ENCODE measurements around the gene INPP5A. TPM values are rescaled to one million over a fixed set of nuclear protein-coding genes. Genes with fewer than 3 reads are reported as not detected.

INPP5A gene
- total and polyA plus RNA-seq, 9 of the 15 experiments (the other 6 are each of a cell fraction or from before 2014, with no cell fraction given), result 0.66 to 11.6 (median 7.7) TPM

GRCh38 chr10:132574783-132575319 is 37.3 kb downstream of the INPP5A start:
- TF ChIP-seq NFYB (IDR thresholded peaks at IDR 0.05; ENCODE audit: extremely low read depth, insufficient read length) (no peak), E2F8 (IDR thresholded peaks at IDR 0.05; ENCODE audit: low read depth, partially characterized antibody) (no peak), FOXA1 (IDR thresholded peaks at IDR 0.05; ENCODE audit: borderline replicate concordance) (no peak), YY1 (IDR thresholded peaks at IDR 0.05; ENCODE audit: borderline replicate concordance in 1 of 3, control insufficient read depth in 1 of 3, extremely low read depth in 1 of 3, insufficient read depth in 3 of 3, insufficient read length in 1 of 3, insufficient replicate concordance in 2 of 3, low read depth in 1 of 3, low read length in 2 of 3) (no peak), MCM5 (IDR thresholded peaks at IDR 0.05; ENCODE audit: low read depth) (no peak), UBTF (IDR thresholded peaks at IDR 0.05; ENCODE audit: borderline replicate concordance in 1 of 2, low read depth in 2 of 2, low read length in 2 of 2) (no peak), ZNF561 (CRISPR knock-in tag; conservative IDR thresholded peaks at IDR 0.05) (no peak), TEAD4 (IDR thresholded peaks at IDR 0.05; ENCODE audit: low read length) (no peak), TEAD4 (CRISPR knock-in tag; IDR thresholded peaks at IDR 0.05; ENCODE audit: borderline replicate concordance) (no peak), DPF2 (IDR thresholded peaks at IDR 0.05) (no peak), TFAM (CRISPR knock-in tag; conservative IDR thresholded peaks at IDR 0.05) (no peak), ZHX1 (conservative IDR thresholded peaks at IDR 0.05; ENCODE audit: low read length) (no peak), KLF6 (CRISPR knock-in tag; IDR thresholded peaks at IDR 0.05; ENCODE audit: borderline replicate concordance) (no peak)
- intact Hi-C loops (cut with micrococcal nuclease), result loop anchor here (5.0 kb wide), 1 partner anchor 62 kb away; no protein-coding TSS in a partner anchor
- peaks cover 21 to 58% of the 10 kb centered on the region in 2 experiments for H3K4me1 ChIP-seq (replicated peaks in 1 of 2; ENCODE audit: control insufficient read depth in 2 of 2, insufficient read depth in 2 of 2, low read length in 2 of 2)
- no peaks in the 10 kb centered on the region for H3K9me3 ChIP-seq (replicated peaks; ENCODE audit: control insufficient read depth, insufficient read depth, low read depth, low read length)
- H3K4me2 ChIP-seq (ENCODE audit: insufficient read depth, low read length), result no peak overlapping the region
- H3K36me3 ChIP-seq (ENCODE audit: control insufficient read depth, insufficient read depth, low read length), result no peaks in the 10 kb centered on the region
- H3K27me3 ChIP-seq (ENCODE audit: control insufficient read depth in 2 of 2, insufficient read depth in 2 of 2, low read length in 2 of 2), result no peaks in the 10 kb centered on the region
- DNase-seq (ENCODE audit: extremely low read depth in 1 of 4, low spot score in 3 of 4) (no peak), FAIRE-seq (no peak), ATAC-seq (no peak)
- H4K20me1 ChIP-seq (replicated peaks; ENCODE audit: control insufficient read depth, insufficient read depth, low read length), result peaks cover 9% of the 10 kb centered on the region; the same call in 1 of the 2 replicates
- H3K4me3 ChIP-seq, result no peak overlapping the region
- H3K79me2 ChIP-seq (ENCODE audit: control insufficient read depth, insufficient read depth, low read length), result no peaks in the 10 kb centered on the region; the same call in 2 of the 3 replicates
- BruUV-seq (replicated peaks), result no TSS peak
- in situ Hi-C loops (cut with MboI), result loop anchor here (5.0 kb wide), 1 partner anchor 103 kb away; no protein-coding TSS in a partner anchor
- WGBS (ENCODE audit: insufficient coverage, low coverage, missing lambda C conversion rate), result 67% methylated on average over 11 of the region's 19 CpGs
- ChIA-PET CTCF (ENCODE audit: low intra/inter-chr PET ratio) (no interaction called here), POLR2A (interaction anchor here (0.9 kb wide), 1 partner anchor 111 kb away, joined by 3 read pairs; no protein-coding TSS in a partner anchor)
- no peak overlapping the region for H2AFZ ChIP-seq (ENCODE audit: low read depth, low read length)
- H3K27ac ChIP-seq (ENCODE audit: extremely low read depth, low read depth, low read length), result no peak overlapping the region
- H3K9ac ChIP-seq (ENCODE audit: insufficient read depth in 1 of 2, low read depth in 2 of 2, low read length in 2 of 2), result no peak overlapping the region
- H3K9me1 ChIP-seq (ENCODE audit: control insufficient read depth, insufficient read depth, low read length), result peaks cover 3% of the 10 kb centered on the region

All from K562 (cell line).